Natural killer cell (primary cell): ENCODE data around the gene CCDC97. TPM values are rescaled to one million over a fixed set of nuclear protein-coding genes. Genes with fewer than 3 reads are reported as not detected.

Experiments used
- ATAC-seq, 3 donors: fragments of 150-1000 bp in 2 of 3; fragments of 200-7000 bp in 1 of 3; cut with Tn5 transposase; 1 replicate in 1 of 3; 2 replicates in 2 of 3; pipeline ENCODE4 v1.10.0; 2021; ENCODE audit warnings: mild to moderate bottlenecking in 2 of 3, moderate library complexity in 2 of 3
- DNase-seq, 2 donors: peaks; one replicate each; pipeline versions ENCODE4 v3.0.0 to v3.0.0-alpha.2; 2013 to 2021; ENCODE audit warnings: mixed read lengths in 1 of 2
- H3K27ac ChIP-seq: one replicate; pipeline ENCODE4 v1.5.1; 2013; ENCODE audit warnings: mild to moderate bottlenecking, low read length
- H3K27me3 ChIP-seq: one replicate; pipeline ENCODE4 v1.6.1; 2013; ENCODE audit warnings: low read length; ENCODE audit not compliant: control insufficient read depth, insufficient read depth
- H3K36me3 ChIP-seq: one replicate; pipeline ENCODE4 v1.6.1; 2013; ENCODE audit warnings: low read length; ENCODE audit not compliant: control insufficient read depth, insufficient read depth
- H3K4me1 ChIP-seq: one replicate; pipeline ENCODE4 v1.6.1; 2013; ENCODE audit warnings: low read length; ENCODE audit not compliant: control insufficient read depth, insufficient read depth
- H3K4me3 ChIP-seq: one replicate; pipeline ENCODE4 v1.5.1; 2013; ENCODE audit warnings: low read length
- H3K9me3 ChIP-seq: one replicate; pipeline ENCODE4 v1.6.1; 2013; ENCODE audit warnings: low read length; ENCODE audit not compliant: control insufficient read depth, insufficient read depth
- H3K27ac Mint-ChIP-seq, 2 donors: one replicate each; pipeline ENCODE4 v1.8.0; 2022; ENCODE audit warnings: mild to moderate bottlenecking in 2 of 2, mixed read lengths in 2 of 2, moderate library complexity in 1 of 2
- H3K27me3 Mint-ChIP-seq, 2 donors: one replicate each; pipeline ENCODE4 v1.8.0; 2022; ENCODE audit warnings: low read depth in 2 of 2, mixed read lengths in 2 of 2
- H3K36me3 Mint-ChIP-seq: one replicate; pipeline ENCODE4 v1.8.0; 2022; ENCODE audit warnings: mixed read lengths
- H3K4me1 Mint-ChIP-seq, 2 donors: one replicate each; pipeline ENCODE4 v1.8.0; 2022; ENCODE audit warnings: mixed read lengths in 2 of 2
- H3K4me3 Mint-ChIP-seq: one replicate; pipeline ENCODE4 v1.8.0; 2022; ENCODE audit warnings: mild to moderate bottlenecking, moderate library complexity, mixed read lengths
- H3K9me3 Mint-ChIP-seq, 2 donors: one replicate each; pipeline ENCODE4 v1.8.0; 2022; ENCODE audit warnings: mixed read lengths in 2 of 2
- WGBS: methylation state at CpG from one replicate; pipeline ENCODE4 v1.1.7; 2013; ENCODE audit warnings: missing lambda C conversion rate; ENCODE audit not compliant: insufficient coverage; 5-methylcytosine and 5-hydroxymethylcytosine counted together
- intact Hi-C: fragments of 100-400 bp; cut with micrococcal nuclease; formaldehyde crosslinking; loops from one replicate; pipeline ENCODE4 v1.14.2; 2022
- total RNA-seq, 4 donors: library from RNA; stranded (reverse); fragments of 120-200 nt in 1 of 4; gene quantifications; one replicate each; pipeline versions ENCODE4 v1.2.3 to v1.2.4, GENCODE V29; 2013 to 2022
- TF ChIP-seq, protein P1 (sequence below): fragments of 200-600 bp; IDR thresholded peaks from one replicate; pipeline ENCODE4 v1.8.0; 2022; ENCODE audit warnings: antibody characterized with exemption

The CCDC97 gene
- total RNA-seq, 3 donors from 2014 or later (not counting 1 experiment from before 2014, with no cell fraction given), result 41.1 to 44.3 (median 44.0) TPM

DNA sequence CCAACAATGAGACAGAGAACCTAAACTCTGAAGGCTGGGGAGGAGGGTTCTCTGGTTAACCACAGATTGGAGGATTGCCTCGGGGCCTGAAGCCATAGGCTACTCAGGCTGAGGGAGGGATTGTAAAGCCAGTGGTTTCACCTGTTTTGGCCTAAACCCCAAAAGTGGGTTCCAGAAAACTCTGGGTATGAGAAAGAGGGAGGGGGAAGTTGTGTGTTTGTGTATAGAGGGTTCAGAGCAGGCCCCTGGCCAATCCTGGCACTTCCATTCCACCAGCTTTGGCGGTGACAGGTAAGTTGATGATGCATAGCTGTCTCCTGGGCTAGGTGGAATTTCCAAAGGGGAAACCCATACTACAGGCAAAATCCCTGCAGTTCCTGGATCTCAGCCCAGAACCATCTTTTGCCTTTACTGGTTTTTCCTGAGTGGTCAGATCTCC is 13.5 kb upstream of the CCDC97 start:
- 38% methylated on average over 2 of the region's 2 CpGs for WGBS
- Mint-ChIP-seq H3K36me3 (peaks cover 23% of the 10 kb centered on the region), H3K4me3 (peak overlapping the region; percentile 59), H3K27ac (peak overlapping the region; percentile 91 to 94), H3K9me3 (no peaks in the 10 kb centered on the region), H3K27me3 (no peaks in the 10 kb centered on the region), H3K4me1 (peaks cover 59 to 69% of the 10 kb centered on the region in 2 donors)
- intact Hi-C loops, result no loop called here
- no peak overlapping the region for H3K4me3 ChIP-seq
- H3K27me3 ChIP-seq, result no peaks in the 10 kb centered on the region
- H3K27ac ChIP-seq, result peak overlapping the region; percentile 87
- TF ChIP-seq, protein P1, sequence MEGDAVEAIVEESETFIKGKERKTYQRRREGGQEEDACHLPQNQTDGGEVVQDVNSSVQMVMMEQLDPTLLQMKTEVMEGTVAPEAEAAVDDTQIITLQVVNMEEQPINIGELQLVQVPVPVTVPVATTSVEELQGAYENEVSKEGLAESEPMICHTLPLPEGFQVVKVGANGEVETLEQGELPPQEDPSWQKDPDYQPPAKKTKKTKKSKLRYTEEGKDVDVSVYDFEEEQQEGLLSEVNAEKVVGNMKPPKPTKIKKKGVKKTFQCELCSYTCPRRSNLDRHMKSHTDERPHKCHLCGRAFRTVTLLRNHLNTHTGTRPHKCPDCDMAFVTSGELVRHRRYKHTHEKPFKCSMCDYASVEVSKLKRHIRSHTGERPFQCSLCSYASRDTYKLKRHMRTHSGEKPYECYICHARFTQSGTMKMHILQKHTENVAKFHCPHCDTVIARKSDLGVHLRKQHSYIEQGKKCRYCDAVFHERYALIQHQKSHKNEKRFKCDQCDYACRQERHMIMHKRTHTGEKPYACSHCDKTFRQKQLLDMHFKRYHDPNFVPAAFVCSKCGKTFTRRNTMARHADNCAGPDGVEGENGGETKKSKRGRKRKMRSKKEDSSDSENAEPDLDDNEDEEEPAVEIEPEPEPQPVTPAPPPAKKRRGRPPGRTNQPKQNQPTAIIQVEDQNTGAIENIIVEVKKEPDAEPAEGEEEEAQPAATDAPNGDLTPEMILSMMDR, result no peak
- peaks cover 90% of the 10 kb centered on the region for H3K36me3 ChIP-seq
- no peak for ATAC-seq
- peaks cover 51% of the 10 kb centered on the region for H3K4me1 ChIP-seq
- H3K9me3 ChIP-seq, result no peaks in the 10 kb centered on the region
- DNase-seq, result peak in 1 of 2 donors; percentile 51

- no peaks in the 10 kb centered on the region for H3K9me3 ChIP-seq
- peaks cover 80% of the 10 kb centered on the region for H3K36me3 ChIP-seq
- Mint-ChIP-seq H3K27me3 (no peaks in the 10 kb centered on the region), H3K4me3 (peak overlapping the region; percentile 65), H3K36me3 (peaks cover 23% of the 10 kb centered on the region), H3K9me3 (no peaks in the 10 kb centered on the region), H3K4me1 (peaks cover 71 to 80% of the 10 kb centered on the region in 2 donors), H3K27ac (peak overlapping the region; percentile 91 to 94)
- TF ChIP-seq, protein P1, result no peak
- intact Hi-C loops, result loop anchor here (1.0 kb wide), 1 partner anchor 11 kb away; no protein-coding TSS in a partner anchor
- peak; percentile 57 to 69 (median 57) for ATAC-seq
- H3K4me3 ChIP-seq, result no peak overlapping the region
- peak; percentile 30 to 76 for DNase-seq
- H3K27me3 ChIP-seq, result no peaks in the 10 kb centered on the region
- WGBS, result 39% methylated on average over 7 of the region's 7 CpGs
- peak overlapping the region; percentile 87 for H3K27ac ChIP-seq
- H3K4me1 ChIP-seq, result peaks cover 65% of the 10 kb centered on the region
These were observed 12.2 kb upstream of the CCDC97 start for GRCh38 chr19:41297628-41298347.

DNA sequence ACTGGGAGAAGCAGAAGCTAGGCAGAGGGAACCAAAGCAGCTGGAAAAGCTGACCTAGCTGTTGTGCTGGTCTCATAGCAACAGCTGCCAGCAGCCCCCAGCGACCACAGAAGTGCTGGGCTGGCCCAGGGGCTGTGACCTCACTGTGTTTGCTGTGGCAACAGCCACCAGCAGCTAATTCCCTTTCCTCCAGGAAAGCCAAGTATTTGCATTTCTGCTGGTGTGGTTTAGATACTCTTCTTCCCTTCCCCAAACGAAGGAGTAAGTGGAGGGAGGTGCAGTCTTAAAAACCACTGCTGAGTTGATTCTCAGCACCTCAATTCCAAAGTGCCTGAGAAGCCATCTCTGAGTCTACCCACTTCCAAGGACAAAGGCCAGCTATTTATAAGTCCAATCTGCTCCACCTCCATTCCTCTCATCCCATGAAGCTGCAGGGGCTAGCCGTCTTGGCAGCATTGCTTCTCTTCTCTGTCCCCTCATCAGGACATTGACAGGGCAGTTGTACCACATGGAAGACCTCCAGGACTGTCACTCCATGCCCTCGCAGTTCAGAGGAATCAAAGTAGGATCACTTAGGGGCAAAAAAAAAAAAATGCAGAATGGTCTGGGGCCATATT is 11.5 kb upstream of the CCDC97 start:
- DNase-seq, result peak; percentile 62 to 77
- H3K27ac ChIP-seq, result peak overlapping the region; percentile 87
- peak overlapping the region; percentile 91 to 94 for H3K27ac Mint-ChIP-seq
- H3K36me3 Mint-ChIP-seq, result peaks cover 23% of the 10 kb centered on the region
- no peaks in the 10 kb centered on the region for H3K27me3 ChIP-seq
- WGBS, result 50% methylated on average over 3 of the region's 4 CpGs
- peaks cover 77% of the 10 kb centered on the region for H3K36me3 ChIP-seq
- intact Hi-C loops, result loop anchor here (1.0 kb wide), 1 partner anchor 10 kb away; no protein-coding TSS in a partner anchor
- TF ChIP-seq, protein P1, result no peak
- no peaks in the 10 kb centered on the region for H3K9me3 ChIP-seq
- peak overlapping the region; percentile 65 for H3K4me3 Mint-ChIP-seq
- H3K9me3 Mint-ChIP-seq, result no peaks in the 10 kb centered on the region
- peaks cover 76 to 85% of the 10 kb centered on the region in 2 donors for H3K4me1 Mint-ChIP-seq
- H3K4me1 ChIP-seq, result peaks cover 71% of the 10 kb centered on the region
- no peak overlapping the region for H3K4me3 ChIP-seq
- H3K27me3 Mint-ChIP-seq, result no peaks in the 10 kb centered on the region
- peak; percentile 24 to 43 (median 33) for ATAC-seq
